Prostate gland (tissue), 2 donors: ENCODE results near the gene NOC2L. TPM values are rescaled to one million over a fixed set of nuclear protein-coding genes. Genes with fewer than 3 reads are reported as not detected.

ENCODE experiments used
- DNase-seq: peaks from one replicate; pipeline ENCODE4 v3.0.0-alpha.2; 2019; ENCODE audit warnings: low spot score
- H3K27ac ChIP-seq, 2 donors: fragments of 200-600 bp; sonication (generic); 2 replicates each; pipeline ENCODE4 v1.5.1; 2017 to 2019
- H3K27me3 ChIP-seq: fragments of 200-600 bp; sonication (generic); replicated peaks from 2 replicates; pipeline ENCODE4 v1.5.1; 2019; ENCODE audit not compliant: insufficient read depth
- H3K36me3 ChIP-seq, 2 donors: fragments of 200-600 bp; sonication (generic); 1 replicate in 1 of 2; 2 replicates in 1 of 2; pipeline versions ENCODE4 v1.5.1 to v1.8.1; 2017 to 2019
- H3K4me1 ChIP-seq: fragments of 200-600 bp; sonication (generic); replicated peaks from 2 replicates; pipeline ENCODE4 v1.5.1; 2019
- H3K4me3 ChIP-seq, 2 donors: fragments of 200-600 bp; sonication (generic); 2 replicates each; pipeline ENCODE4 v1.5.1; 2017 to 2019
- H3K9me3 ChIP-seq: fragments of 200-600 bp; sonication (generic); 2 replicates; pipeline ENCODE4 v1.5.1; 2017
- POLR2A ChIP-seq: fragments of 450-650 bp; IDR thresholded peaks from one replicate; pipeline ENCODE4 v1.6.1; 2016; ENCODE audit warnings: antibody characterized with exemption, mild to moderate bottlenecking
- POLR2AphosphoS5 ChIP-seq: sonication (generic); formaldehyde crosslinking; IDR thresholded peaks from one replicate; pipeline ENCODE4 v1.6.1; 2017; ENCODE audit warnings: antibody characterized with exemption
- WGBS: methylation state at CpG from one replicate; pipeline ENCODE4 v1.1.5; 2018; 5-methylcytosine and 5-hydroxymethylcytosine counted together
- intact Hi-C: fragments of 100-400 bp; cut with DNase I; formaldehyde crosslinking; loops from one replicate; pipeline ENCODE4 v1.14.2; 2022
- total RNA-seq, 2 donors: library from RNA; depleted of rRNA; stranded (reverse); fragments of >200 nt; gene quantifications; one replicate each; pipeline ENCODE4 v1.1.0, GENCODE V29; 2016
- TF ChIP-seq, protein P1 (sequence below), 4 experiments: fragments of 200-600 bp in 2 of 4; fragments of 450-650 bp in 2 of 4; sonication (generic) in 2 of 4; IDR thresholded peaks; 1 replicate in 3 of 4; 2 replicates in 1 of 4; pipeline ENCODE4 v1.5.1; 2016 to 2019; ENCODE audit warnings: antibody characterized with exemption in 4 of 4, mild to moderate bottlenecking in 2 of 4, moderate library complexity in 2 of 4

Gene NOC2L
- total RNA-seq, 2 donors from 2014 or later: 43.2 to 65.5 TPM

- intact Hi-C loops: no loop called here
- DNase-seq: no peak
- Histone ChIP-seq H3K4me3 (no peak overlapping the region), H3K9me3 (no peaks in the 10 kb centered on the region), H3K4me1 (peaks cover 16% of the 10 kb centered on the region), H3K27ac (no peak overlapping the region), H3K36me3 (no peaks in the 10 kb centered on the region), H3K27me3 (no peaks in the 10 kb centered on the region)
- 27% methylated on average over 20 of the region's 30 CpGs for WGBS
- TF ChIP-seq, protein P1, sequence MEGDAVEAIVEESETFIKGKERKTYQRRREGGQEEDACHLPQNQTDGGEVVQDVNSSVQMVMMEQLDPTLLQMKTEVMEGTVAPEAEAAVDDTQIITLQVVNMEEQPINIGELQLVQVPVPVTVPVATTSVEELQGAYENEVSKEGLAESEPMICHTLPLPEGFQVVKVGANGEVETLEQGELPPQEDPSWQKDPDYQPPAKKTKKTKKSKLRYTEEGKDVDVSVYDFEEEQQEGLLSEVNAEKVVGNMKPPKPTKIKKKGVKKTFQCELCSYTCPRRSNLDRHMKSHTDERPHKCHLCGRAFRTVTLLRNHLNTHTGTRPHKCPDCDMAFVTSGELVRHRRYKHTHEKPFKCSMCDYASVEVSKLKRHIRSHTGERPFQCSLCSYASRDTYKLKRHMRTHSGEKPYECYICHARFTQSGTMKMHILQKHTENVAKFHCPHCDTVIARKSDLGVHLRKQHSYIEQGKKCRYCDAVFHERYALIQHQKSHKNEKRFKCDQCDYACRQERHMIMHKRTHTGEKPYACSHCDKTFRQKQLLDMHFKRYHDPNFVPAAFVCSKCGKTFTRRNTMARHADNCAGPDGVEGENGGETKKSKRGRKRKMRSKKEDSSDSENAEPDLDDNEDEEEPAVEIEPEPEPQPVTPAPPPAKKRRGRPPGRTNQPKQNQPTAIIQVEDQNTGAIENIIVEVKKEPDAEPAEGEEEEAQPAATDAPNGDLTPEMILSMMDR (IDR thresholded peaks at IDR 0.05): no peak
- TF ChIP-seq POLR2A: no peak
- TF ChIP-seq POLR2AphosphoS5: no peak
Observed at GRCh38 chr1:935751-936231, 23.3 kb downstream of the NOC2L start.

DNA sequence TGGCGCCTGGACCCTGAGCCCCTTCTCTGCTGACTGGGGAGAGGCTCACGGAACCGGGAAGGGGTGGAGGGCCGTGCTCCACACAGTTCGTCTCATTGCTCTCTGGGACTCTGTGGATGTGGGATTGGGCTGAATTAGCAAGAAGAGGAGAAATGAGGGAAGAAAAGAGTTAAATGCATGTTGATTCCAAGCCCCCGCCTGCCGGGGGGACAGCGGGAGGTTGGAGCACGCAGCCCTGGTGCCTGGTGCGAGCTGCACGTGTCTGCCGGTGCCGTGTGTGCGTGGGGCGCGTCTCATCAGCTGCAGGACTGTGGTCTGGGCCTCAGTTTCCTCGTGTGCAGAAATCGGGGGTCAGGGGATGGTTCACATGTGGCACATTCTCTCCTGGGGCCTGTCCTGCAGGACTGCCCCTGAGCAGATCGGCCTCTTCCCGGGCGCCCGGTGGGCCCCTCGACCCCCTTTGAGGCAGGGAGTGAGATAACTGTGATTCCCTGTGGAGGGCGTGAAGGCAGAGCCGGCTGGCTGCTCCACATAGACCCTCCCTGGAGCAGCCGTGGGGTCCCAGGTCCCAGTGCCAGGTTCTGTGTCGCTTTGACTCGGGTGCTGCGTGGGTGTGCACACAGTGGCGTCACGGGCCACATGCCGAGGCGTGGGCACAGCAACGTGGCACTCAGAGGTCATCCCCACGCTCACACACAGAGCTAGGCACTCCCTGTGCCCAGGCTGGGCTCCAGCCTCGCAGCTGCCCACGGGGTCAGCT lies 23.9 kb downstream of the NOC2L start:
- Histone ChIP-seq H3K27ac (no peak overlapping the region), H3K4me3 (no peak overlapping the region), H3K9me3 (no peaks in the 10 kb centered on the region), H3K4me1 (peaks cover 16% of the 10 kb centered on the region), H3K36me3 (no peaks in the 10 kb centered on the region), H3K27me3 (no peaks in the 10 kb centered on the region)
- WGBS: 11% methylated on average over 37 of the region's 37 CpGs
- no peak for DNase-seq
- TF ChIP-seq, protein P1 (IDR thresholded peaks at IDR 0.05): no peak
- no peak for TF ChIP-seq POLR2A
- no peak for TF ChIP-seq POLR2AphosphoS5
- intact Hi-C loops: no loop called here

DNA sequence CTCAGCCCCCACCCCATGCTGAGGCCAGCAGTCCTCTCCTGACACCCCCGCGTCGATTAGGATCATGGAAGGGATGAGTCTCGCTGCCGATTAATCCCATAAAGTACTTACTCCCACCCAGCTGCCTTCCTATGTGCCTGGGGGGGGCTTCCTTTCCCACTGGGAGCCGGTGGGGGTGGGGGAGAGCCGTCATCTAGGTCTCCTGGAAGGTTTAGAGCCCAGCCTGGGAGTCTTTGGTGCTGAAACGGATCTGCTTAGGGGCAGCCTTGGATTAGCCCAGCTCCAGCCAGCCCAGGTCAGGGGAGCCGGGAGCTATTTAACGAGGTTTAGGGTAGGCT lies 25.5 kb downstream of the NOC2L start:
- intact Hi-C loops: no loop called here

DNA sequence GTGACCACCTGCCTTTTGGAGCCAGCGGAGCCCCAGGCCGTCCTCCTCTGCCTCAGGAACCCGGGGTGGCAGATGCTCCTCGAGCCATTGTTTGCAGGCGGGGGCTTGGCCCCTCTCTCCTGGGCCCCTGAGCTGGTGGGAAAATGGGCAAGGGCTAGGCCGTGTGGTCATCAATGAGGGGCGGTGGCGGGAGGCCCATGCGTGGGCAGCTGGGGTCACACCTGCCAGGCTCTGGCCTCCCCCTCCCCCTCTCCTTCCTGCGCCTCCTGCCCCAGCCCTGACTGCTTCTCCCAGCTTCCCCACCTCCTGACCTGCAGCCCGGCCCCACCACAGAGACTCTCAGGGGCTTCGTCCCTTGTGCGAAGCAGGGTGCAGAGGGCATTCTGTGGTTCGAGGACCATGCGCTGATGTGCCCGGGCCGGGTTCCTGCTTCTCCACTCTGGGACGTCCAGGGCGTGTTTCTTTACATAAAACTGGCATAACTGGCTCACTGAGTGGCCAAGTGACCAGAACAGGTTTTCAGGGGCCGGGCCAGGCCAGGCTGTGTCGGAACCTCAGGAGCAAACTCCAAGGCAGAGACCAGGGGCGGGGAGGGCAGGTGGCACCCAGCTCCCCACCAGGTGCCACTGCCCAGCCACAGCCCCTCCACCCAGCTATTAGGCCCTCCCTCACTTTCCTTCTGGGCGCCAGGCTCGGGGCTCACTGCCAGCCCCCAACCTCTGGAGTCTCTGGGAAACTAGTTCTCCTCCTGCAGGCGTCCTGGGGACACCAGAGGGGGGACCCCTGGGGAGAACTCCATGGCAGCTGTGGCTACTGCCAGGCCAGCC lies 26.1 kb downstream of the NOC2L start:
- intact Hi-C loops: no loop called here
- H3K9me3 ChIP-seq: no peaks in the 10 kb centered on the region
- peak overlapping the region in 1 of 2 donors; percentile 57 for H3K27ac ChIP-seq
- no peaks in the 10 kb centered on the region for H3K36me3 ChIP-seq
- WGBS: 50% methylated on average over 25 of the region's 25 CpGs
- TF ChIP-seq POLR2A: no peak
- TF ChIP-seq POLR2AphosphoS5: peak; percentile 84
- H3K4me1 ChIP-seq: peaks cover 16% of the 10 kb centered on the region
- peak; percentile 83 for DNase-seq
- no peak overlapping the region for H3K4me3 ChIP-seq
- H3K27me3 ChIP-seq: no peaks in the 10 kb centered on the region

More for the DNA sequence above, 25.5 kb downstream of the NOC2L start:
- H3K36me3 ChIP-seq: no peaks in the 10 kb centered on the region
- H3K27ac ChIP-seq: peak overlapping the region in 1 of 2 donors; percentile 57
- peaks cover 16% of the 10 kb centered on the region for H3K4me1 ChIP-seq
- 29% methylated on average over 10 of the region's 10 CpGs for WGBS
- no peak overlapping the region for H3K4me3 ChIP-seq
- no peaks in the 10 kb centered on the region for H3K9me3 ChIP-seq
- TF ChIP-seq POLR2AphosphoS5 (no peak), POLR2A (no peak)
- TF ChIP-seq, protein P1 (IDR thresholded peaks at IDR 0.05): no peak
- no peak for DNase-seq
- no peaks in the 10 kb centered on the region for H3K27me3 ChIP-seq

DNA sequence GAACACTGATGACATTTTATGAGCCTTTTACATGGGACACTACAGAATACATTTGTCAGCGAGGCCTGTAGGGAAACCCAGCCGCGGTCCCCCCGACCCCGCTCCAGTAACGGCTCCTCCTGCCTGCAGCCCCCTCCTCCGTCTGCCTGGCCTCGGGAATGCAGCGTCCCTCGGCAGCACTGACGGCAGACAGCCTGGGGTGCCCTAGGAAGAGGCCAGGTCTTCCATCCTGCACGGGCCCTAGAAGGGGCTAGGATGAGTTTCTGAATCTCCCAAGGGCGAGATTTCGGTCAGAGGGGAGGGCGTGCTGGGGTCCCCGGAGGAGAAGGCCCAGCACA lies 26.9 kb downstream of the NOC2L start:
- H3K9me3 ChIP-seq: no peaks in the 10 kb centered on the region
- intact Hi-C loops: no loop called here
- no peak overlapping the region for H3K4me3 ChIP-seq
- DNase-seq: no peak
- no peaks in the 10 kb centered on the region for H3K36me3 ChIP-seq
- 76% methylated on average over 16 of the region's 16 CpGs for WGBS
- no peak overlapping the region for H3K27ac ChIP-seq
- peaks cover 16% of the 10 kb centered on the region for H3K4me1 ChIP-seq
- TF ChIP-seq, protein P1 (IDR thresholded peaks at IDR 0.05): no peak
- no peak for TF ChIP-seq POLR2A
- no peaks in the 10 kb centered on the region for H3K27me3 ChIP-seq
